NCI-H2029 (cell line): ENCODE results near the gene GRIN3A.
A peak's percentile ranks its signal among the peaks of the same experiment; 100 is the strongest.
"Not testable (repeated sequence)": the region's sequence is repeated elsewhere in the genome, so short reads cannot be mapped to it uniquely, and the experiment has no call there.

ENCODE experiments used
- DNase-seq: peaks from one replicate; lab custom pipeline; 2025; lab: John Stamatoyannopoulos, UW

The GRIN3A gene

DNA sequence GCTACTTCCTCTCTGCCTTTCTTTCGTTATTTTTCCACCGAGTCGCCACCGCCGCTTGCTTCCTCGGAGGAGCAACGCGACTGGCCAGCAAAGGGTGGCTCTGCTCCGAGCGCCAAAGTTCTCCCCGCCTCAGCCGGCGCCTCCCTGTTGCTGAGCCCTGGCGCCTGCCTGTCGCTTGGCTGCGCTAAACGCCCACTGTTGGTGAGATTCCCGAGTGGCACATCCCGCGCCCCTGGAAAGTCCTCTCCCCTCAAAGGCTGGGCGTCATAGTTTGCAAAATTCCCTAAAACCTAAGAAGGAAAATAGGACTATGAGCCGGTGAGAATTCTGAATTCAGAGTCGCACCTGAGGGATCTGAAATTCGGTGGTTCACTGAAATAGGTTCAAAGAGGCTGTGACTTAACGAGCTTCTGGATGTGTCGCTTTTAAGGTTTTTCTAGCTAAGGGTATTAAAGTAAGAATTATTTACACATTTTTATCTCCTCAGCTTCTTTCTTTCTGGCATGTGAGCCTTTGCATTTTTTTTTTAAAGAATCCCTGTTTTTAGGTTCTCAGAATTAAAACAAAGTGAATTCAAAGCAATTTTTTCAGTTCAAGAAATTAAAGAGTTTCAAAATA is at the start of gene GRIN3A:
Gene GRIN3A, minus strand, starts transcription at position 82 of the 618 bp plus-strand sequence. CDS start 668 bp downstream, outside the sequence.
- no peak for DNase-seq

DNA sequence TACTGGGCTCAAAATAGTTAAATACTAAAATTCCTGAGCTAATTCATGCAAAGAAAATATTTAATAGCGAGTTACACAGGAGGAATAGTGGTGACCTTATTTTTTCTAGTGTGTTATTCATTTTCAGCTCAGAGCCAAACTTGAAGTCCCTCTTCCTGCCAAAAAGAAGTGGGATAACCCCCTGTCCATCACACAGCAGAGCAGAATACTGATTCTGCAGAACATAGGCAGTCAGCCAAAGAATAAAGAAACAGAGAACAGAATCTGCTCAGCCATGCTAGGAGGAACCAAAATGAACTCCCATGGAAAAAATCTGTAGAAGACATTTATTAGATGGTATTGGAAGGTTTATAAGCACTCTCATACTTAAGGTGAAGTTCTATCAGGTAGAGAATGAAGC is 49.4 kb upstream of the GRIN3A start:
- DNase-seq = no peak

DNA sequence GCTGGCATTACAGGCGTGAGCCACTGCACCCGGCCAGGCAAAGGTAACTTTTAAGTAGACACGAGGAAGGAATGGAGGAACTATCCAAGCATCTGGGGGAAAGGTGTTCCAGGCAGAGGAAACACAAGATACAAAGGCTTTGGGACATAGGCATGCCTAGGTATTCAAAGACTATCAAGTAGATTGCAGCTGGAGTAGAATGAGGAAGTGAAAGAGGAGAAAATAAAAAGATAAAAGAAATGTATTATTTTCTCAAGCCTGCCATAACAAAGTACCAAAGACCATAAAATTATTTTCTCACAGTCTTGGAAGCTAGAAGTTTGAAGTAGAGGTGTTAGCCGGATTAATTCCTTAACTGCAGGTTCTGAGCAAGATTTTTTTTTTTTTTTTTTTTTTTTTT is 39.9 kb upstream of the GRIN3A start:
- DNase-seq = no peak

DNA sequence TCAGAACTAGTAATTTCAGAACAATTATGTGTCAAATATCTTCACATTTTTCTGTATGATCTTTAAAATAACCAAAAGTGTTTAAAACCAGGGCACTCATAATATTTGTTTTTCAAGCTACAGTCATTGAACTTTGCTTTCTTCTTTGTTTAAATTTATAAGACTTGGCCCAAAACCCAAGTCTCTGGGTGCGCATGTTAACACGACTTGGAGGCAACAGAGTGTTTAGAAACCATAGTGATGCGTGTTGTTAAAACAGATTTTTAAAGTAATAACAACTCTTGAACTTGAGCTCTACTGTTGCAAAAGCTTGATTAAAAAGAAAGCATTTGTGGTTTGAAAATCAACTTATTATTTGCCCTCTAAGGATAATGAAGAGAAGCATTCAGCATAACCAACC is 26.0 kb upstream of the GRIN3A start:
- no peak for DNase-seq

DNA sequence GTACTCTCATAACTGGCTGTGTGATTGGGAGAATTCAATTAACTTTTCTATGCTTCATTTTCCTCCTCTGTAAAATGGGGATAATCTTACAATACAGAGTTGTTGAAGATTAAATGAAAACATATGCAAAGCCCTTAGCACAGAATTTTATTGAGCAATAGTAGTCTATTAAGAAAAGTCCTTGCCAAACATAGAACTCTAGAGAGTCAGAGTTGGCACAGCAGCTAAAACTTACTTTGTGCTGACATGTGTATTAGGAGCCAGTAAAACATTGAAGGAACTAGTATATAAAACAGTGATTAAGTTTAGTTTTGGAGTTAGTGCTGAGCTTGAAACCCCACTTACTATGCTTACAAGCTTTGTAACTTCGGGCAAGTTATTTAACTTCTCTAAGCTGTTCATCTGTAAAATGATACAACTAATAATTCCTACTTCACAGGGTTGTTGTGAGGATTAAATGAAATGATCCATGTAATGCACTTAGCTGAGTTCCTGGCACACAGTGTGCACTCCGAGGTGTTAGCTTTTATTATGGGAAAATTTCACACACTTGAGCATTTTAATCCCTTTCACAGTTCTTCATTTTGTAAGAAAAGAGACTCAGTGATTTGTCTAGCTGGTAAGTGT is 20.0 kb upstream of the GRIN3A start:
- no peak for DNase-seq

DNA sequence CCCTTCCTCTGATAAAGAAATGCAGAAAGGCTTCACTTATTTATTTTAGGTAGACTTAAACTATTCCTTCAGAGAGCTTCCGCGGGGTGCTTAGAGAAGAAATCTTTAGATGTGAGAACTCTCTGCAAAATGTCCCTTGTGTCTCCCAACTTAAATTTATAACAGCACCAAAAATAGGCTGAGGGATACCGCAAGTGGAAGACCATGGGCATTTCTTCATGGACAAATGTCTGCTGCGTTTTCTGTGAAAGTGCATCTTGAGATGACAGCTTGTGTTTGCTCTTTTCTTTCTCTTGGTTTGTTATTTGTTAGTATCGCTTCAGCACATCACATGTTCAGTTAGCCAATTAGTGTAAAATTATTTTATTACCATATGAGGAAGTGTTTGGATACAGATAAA is 15.3 kb upstream of the GRIN3A start:
- DNase-seq = no peak

DNA sequence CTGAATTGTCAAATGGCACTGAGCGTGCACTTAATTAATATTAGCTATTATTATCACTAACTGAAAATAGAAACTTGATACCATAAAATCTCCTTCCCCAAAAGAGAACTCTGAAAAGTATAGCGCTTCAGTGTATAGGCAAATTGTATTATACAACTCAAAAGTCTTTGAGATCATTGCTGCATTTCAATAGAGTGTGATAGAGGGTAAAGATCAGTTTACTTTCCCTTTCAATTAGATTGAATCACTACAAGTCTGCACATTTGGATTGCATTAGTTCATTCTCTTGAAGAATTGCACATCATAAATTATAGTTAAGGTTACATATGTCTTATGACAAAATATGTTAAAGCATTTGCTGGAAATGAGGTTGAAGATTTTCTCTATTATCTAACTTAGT is 13.4 kb upstream of the GRIN3A start:
- DNase-seq = no peak

DNA sequence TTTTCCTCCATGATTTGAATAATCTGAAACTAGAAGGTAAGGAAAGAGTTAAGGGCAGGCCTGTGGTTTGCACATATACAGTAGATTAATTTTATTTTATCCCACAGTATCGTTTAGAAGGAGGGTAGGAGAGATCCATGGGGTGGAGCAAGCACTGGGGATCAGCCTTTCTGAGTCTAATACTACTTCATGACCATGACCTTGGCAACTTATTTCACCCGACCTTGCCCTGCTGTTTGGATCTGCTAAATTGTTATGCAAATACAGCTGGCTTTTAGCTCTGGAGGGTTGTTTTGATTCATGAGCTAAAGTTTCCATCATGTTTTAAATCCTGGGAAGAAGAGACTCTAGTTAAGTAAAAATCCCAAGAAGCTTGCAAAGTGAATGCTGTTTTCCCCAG is 864 bp upstream of the GRIN3A start:
- no peak for DNase-seq

DNA sequence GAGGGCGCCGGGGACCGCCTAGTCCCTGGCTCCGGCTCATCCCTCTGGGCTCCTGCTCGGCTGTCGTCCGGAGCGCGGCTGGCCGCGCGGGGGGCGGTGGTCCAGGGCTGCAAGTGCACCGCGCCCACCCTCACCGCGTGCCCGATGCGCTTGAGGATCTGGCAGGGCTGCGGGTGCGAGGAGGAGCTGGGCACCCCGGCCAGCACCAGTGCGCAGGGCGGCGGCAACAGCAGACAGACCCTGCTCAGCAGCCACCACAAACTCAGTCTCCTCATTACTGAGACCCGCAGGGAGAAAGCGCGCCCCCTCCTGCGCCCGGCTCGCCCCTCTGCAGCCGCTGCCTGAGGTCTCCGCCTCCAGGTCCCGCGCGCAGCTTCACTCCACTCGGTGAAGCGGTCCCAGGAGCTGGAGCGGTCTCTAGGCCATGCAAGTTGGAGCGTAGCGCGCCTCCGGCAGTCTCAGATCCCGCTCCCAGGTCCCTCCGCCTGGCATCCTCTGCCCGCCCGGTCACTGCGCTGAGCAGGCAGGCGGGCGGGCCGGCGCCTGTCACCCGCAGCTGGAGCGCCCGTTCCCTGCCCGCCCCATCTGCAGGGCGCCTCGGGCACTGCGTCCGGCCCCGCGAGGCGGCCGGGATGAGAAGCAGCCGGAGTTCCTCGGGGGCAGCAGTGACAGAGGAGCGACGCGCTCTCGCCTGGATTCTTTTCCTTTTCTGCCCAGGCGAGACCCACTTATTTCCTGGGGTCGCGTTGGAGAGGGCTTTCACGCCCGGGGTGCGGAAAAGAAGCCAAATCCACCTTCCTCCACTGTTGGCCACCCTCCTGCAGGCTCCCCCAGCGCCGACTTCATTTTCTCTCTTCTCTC is 512 bp downstream of the GRIN3A start:
- DNase-seq = no peak

DNA sequence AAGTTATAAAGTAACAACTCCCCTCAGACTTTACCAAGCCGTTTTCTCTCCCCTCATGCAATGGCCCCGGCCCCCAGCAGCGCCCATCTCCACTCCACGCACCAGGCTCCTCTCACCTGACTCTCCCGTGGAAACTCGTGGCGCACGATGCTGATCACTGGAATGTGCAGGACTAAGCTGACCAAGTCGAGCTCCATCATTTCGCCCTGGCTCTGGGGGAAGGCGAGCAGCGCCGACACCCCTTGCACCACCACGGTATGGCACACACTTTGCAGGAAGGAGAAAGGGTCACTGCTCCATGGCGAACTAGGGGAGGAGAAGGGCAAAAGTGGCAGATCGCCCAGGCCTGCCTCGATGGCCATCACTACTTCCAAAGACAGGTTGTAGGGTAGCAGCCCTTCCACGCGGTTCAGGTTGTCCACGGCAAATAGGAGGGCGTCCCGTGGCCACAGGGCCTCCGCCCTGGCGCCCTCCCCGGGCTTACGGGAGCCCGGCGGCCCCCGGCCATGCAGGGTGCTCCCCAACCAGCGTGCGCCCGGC is 1.2 kb downstream of the GRIN3A start:
- no peak for DNase-seq

DNA sequence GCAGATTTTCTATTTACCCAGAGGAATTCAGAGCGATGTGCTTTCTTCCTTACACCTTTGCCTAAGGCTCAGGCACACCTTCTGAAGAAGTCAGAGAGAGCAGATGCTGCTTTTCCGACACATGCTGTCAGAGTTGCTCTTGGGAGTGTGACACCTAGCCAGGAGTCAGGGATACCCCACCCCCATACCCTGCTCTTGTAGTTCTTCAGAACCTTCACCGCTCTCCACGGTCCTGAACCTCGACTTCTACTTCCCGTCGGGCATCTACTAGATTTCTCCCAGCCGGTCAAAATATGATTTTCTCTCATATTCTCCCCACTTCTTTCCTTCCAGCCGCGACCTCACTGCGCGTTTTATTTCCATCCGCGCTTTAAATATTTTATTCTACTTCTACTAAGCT is 1.7 kb downstream of the GRIN3A start:
- DNase-seq = no peak

DNA sequence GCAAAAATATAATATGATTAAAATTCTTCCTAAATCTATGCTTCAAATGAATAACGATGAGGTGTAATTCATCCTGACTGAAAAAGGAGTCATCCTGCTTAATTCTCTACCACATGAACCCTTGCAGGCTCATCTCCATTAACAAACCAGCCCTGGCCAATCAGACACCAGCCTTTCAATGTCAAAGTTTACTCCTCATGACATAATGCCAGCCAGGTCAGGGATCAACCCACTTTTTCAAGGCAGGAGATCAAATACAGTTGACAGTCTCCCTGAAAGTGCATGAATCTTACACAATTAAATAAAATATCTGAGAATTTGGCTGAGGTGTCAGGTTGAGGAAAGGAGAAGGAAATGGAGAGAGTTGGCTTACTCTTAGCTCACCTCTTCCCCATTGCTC is 7.0 kb downstream of the GRIN3A start:
- no peak for DNase-seq

DNA sequence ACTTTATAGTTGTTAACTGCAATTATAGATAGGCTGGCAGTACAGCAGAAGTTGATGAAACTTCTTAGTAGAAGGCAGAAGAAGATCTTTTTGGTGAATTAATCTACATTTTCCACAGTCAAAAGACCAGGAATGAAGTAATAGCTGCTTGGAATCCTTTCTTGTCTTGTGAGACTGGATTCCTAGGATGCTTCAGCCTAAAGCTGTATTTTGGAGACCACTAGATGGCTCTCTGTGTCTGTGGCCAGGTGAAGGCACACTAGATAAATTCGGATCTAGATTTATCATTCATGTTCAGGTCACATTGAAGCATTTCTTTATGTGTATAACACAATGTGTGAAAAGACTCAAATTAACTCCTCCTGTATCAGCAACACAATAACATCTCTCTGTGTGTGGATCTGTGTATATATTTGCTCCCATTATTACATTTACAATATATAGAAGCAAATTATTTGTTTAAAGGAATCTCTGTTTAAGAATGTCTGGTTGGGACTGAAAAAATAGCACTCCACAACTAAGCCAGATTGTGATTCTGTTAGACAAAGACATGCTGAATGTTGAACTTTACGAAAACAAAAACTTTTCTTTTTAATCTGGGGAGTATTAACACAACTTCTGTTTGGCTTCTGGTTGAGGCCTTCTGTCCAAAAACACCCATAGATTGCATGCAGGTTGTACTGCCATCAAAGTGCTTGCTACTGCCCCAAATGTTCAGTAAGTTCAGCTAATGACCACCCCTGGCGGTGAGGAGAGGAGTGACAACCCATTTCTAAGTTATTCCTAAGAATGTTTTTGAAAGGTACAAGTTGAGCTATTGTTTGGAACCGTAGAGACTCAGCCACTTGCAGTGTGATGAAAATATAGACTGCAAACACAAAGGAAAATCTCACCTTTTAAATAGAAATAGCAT is 10.6 kb downstream of the GRIN3A start:
- DNase-seq = no peak

DNA sequence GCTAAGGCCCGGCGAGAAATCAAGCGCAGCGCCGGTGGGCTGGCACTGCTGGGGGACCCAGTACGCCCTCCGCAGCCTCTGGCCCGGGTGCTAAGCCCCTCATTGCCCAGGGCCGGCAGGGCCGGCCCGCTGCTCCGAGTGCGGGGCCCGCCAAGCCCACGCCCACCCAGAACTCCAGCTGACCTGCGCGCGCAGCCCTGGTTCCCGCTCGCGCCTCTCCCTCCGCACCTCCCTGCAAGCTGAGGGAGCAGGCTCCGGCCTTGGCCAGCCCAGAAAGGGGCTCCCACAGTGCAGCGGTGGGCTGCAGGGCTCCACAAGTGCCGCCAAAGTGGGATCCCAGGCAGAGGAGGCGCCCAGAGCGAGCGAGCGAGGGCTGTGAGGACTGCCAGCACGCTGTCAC is 14.2 kb downstream of the GRIN3A start:
- DNase-seq = not testable (repeated sequence)

DNA sequence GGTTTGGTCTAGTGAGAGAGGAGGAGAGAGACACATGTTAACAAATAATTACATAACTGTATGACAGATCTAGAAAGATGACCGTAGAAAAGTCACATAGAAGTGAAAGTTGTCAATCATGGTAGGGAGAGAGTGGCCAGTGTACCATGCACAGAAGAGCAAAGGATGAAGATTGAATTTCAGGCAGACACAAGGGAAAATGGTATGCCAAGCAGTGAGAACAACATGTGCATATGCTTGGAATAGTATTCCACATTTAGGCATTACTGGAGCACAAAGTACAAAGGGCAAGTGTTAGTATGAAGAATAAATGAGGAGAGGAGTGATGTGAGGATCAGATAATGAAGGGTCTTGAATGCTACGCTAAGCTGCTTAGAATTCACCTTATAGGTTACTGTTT is 20.3 kb downstream of the GRIN3A start:
- no peak for DNase-seq

DNA sequence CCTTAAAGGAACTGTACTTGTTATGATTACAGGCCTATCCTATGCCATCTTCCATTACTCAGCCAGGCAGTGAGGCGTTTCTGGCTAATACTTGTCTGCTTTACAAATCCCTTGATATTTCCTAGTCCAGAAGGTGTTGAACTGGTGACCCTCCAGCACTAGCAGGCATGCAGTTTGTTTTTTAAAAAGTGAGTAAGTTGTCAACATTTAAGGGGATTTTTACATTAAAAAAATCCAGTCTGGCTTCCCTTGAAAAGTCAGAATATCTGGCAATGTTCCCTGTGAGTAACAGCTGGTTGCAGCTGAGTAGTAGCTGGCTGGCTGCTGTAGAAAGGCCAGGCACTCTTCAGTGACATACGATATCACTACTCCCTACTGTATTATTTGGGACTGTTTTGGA is 21.8 kb downstream of the GRIN3A start:
- DNase-seq = peak; percentile 35

DNA sequence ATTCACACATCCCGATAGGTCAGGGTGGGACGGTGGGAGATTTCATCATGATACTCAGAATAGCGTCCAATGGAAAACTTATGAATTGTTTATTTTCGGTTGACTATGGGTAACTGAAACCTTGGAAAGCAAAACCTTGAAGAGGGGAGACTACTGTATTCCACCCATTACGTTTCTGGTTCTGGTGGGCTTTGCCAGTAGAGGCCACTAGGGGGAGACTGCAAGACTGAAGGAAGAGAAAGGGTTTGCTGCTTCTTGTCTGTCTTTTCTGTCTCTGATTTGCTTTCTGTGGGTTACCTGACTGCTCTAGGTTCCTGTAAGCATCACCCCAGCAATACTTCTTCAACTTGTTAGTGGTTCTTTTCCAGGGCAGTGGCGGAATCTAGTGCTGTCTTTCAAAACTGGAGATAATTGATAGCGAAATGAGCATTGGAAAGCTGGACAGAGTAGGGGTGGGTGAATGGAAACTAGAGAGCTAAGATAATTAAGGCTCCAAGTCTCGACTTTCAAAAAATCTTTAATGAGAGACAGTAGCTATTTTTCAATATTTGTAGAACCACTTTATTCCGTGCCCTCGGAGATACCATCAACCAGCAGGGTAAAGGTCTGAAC is 27.0 kb downstream of the GRIN3A start:
- no peak for DNase-seq

DNA sequence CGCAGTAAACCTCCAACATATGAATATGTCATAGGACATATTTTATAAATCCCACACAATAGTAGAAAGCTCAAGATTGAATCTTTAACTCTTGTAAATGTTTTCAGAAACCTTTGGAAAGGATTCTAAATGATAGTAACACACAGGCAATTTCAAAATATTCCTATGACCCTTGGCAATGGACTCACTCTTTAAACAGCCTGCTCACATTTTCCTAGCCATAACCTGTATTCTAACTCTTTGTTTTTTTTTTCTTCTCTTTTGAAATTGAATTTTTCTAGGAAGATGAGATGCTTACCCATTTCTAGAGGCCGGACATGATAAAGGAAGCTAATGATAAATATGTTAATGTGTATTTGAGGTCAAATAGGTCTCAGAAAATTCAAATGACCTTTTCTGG is 29.6 kb downstream of the GRIN3A start:
- DNase-seq = no peak

DNA sequence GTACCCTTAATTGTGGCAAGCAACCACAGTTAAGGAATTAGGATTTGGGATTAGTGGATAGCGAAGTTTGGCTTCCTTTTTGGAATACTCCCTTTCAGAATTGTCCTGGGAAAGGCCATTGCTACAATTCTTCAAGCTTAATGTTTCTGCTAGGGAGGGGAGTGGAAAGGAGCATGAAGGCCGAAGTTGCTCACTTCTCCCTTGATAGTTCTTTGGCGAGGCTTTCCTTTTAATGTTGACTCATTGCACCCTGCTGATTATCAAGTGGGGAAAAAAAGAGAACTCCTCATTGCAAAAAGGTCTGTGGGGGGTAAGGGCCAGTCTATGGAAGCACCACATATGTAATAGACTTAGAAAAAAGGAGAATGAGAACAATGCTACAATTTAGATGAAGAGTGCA is 30.7 kb downstream of the GRIN3A start:
- no peak for DNase-seq

DNA sequence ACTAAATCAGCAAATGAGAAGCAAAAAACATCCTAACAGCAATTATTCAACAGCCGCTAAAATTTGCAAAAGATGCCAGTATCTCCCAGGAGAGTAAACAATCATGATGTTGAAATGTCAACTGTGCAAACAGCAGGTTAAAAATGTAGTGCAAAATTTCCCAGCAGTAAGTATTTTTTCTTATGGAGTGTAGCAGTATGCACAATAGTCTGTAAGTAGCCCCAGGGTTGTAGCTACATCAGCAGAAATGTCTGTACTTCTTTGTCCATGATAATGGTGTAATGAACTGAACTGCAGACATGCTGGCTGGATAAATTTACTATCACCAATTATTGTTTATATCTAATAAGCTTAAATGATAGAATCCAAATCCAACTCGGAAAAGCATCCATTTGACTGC is 31.4 kb downstream of the GRIN3A start:
- no peak for DNase-seq

DNA sequence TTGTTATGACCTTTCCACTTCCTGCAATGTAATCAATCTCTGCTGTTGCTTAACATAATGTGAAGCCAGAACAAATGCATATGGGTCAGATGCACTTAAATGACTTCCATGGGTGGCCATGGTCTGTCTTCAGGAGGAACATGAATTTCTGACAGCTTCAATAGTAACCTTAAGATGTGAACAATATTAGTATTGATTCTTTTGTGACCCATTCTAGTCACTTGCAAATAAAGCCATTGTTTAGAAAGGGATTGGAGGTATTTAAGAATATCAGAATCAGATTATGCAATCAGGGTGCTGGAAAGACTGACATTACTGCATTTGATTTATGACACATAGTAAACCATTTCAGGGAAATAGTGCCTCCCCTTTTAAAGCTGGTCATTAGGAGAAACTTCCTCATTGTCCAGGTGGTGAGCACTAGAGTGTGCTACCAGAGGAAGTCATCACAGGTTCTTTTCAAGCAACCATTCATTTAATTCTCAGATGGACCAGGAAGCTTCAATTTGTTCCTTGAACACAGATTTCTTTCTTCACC is 32.1 kb downstream of the GRIN3A start:
- no peak for DNase-seq
